Common myeloid progenitor, CD34-positive (primary cell): ENCODE data around the gene MCM3AP.

Source experiments
- CTCF ChIA-PET: fragments of 350-600 bp; sonication (Branson Sonifier 250); formaldehyde crosslinking; loops from one replicate; lab custom pipeline; 2021; ENCODE audit warnings: antibody characterized with exemption; lab: Charles Lee
- POLR2A ChIA-PET: fragments of 350-600 bp; sonication (Branson Sonifier 250); formaldehyde crosslinking; loops from one replicate; lab custom pipeline; 2021; ENCODE audit warnings: antibody characterized with exemption; lab: Charles Lee
- DNase-seq, 3 donors: peaks; one replicate each; pipeline versions ENCODE4 v3.0.0 to v3.0.0-alpha.2; 2013
- H3K27ac ChIP-seq, 2 experiments: 1 replicate in 1 of 2; 2 replicates in 1 of 2; pipeline ENCODE4 v1.7.0; 2013; ENCODE audit warnings: inconsistent platforms in 2 of 2, low read length in 2 of 2, mild to moderate bottlenecking in 2 of 2, low read depth in 1 of 2, moderate library complexity in 1 of 2; ENCODE audit not compliant: severe bottlenecking in 2 of 2, insufficient read depth in 1 of 2, poor library complexity in 1 of 2
- H3K27me3 ChIP-seq, 5 experiments: replicated peaks in 2 of 5; 1 replicate in 3 of 5; 2 replicates in 2 of 5; pipeline versions ENCODE4 v1.6.1 to v1.7.0; 2013; ENCODE audit warnings: low read length in 4 of 5, mild to moderate bottlenecking in 2 of 5, moderate library complexity in 2 of 5, inconsistent platforms in 1 of 5; ENCODE audit not compliant: insufficient read depth in 5 of 5, control insufficient read depth in 4 of 5
- H3K36me3 ChIP-seq, 4 experiments: 1 replicate in 2 of 4; 2 replicates in 2 of 4; pipeline versions ENCODE4 v1.6.1 to v1.7.0; 2013; ENCODE audit warnings: low read length in 3 of 4, control low read depth in 1 of 4, mild to moderate bottlenecking in 1 of 4; ENCODE audit not compliant: control insufficient read depth in 4 of 4, insufficient read depth in 4 of 4
- H3K4me1 ChIP-seq, 4 experiments: 1 replicate in 3 of 4; 2 replicates in 1 of 4; pipeline versions ENCODE4 v1.6.1 to v1.7.1; 2013; ENCODE audit warnings: low read length in 3 of 4, mild to moderate bottlenecking in 3 of 4, control low read depth in 1 of 4, inconsistent platforms in 1 of 4, moderate library complexity in 1 of 4; ENCODE audit not compliant: control insufficient read depth in 4 of 4, insufficient read depth in 4 of 4; ENCODE audit errors: control extremely low read depth in 1 of 4
- H3K4me3 ChIP-seq, 7 experiments: 1 replicate in 4 of 7; 2 replicates in 3 of 7; pipeline versions ENCODE4 v1.5.1 to v1.7.0; 2013; ENCODE audit warnings: mild to moderate bottlenecking in 7 of 7, low read length in 6 of 7, moderate library complexity in 6 of 7, inconsistent platforms in 2 of 7, low read depth in 2 of 7, control low read depth in 1 of 7; ENCODE audit not compliant: insufficient read depth in 4 of 7, control insufficient read depth in 1 of 7; ENCODE audit errors: extremely low read depth in 1 of 7
- H3K9me3 ChIP-seq, 5 experiments: 1 replicate in 4 of 5; 2 replicates in 1 of 5; pipeline versions ENCODE4 v1.6.1 to v1.7.1; 2013; ENCODE audit warnings: low read length in 4 of 5, mild to moderate bottlenecking in 2 of 5, inconsistent platforms in 1 of 5, low read depth in 1 of 5, moderate library complexity in 1 of 5; ENCODE audit not compliant: control insufficient read depth in 4 of 5, insufficient read depth in 2 of 5; ENCODE audit errors: control extremely low read depth in 1 of 5
- WGBS: methylation state at CpG from one replicate; pipeline ENCODE4 v1.1.5; 2013; ENCODE audit not compliant: insufficient coverage; 5-methylcytosine and 5-hydroxymethylcytosine counted together

The MCM3AP gene

GRCh38 chr21:46325073-46325912 lies 39.9 kb upstream of the MCM3AP start:
- CTCF ChIA-PET = interaction anchor here (1.0 to 1.7 kb wide), 9 partner anchors 11 to 182 kb away, joined by 3 to 6 read pairs (median 4); no protein-coding TSS in a partner anchor
- Histone ChIP-seq H3K36me3 (peaks cover 4 to 31% (median 17%) of the 10 kb centered on the region in 4 experiments), H3K4me3 (peak overlapping the region; percentile 49 to 92 (median 82)), H3K4me1 (peaks cover 14 to 43% (median 38%) of the 10 kb centered on the region in 4 experiments), H3K27me3 (no peaks in the 10 kb centered on the region), H3K9me3 (no peaks in the 10 kb centered on the region), H3K27ac (peak overlapping the region; percentile 6 to 73)
- peak; percentile 52 to 56 (median 53) for DNase-seq
- POLR2A ChIA-PET = interaction anchor here (1.2 kb wide), 1 partner anchor 132 kb away, joined by 3 read pairs; no protein-coding TSS in a partner anchor
- WGBS = 11% methylated on average over 42 of the region's 43 CpGs

GRCh38 chr21:46324390-46325072 lies 39.1 kb upstream of the MCM3AP start:
- Histone ChIP-seq H3K4me1 (peaks cover 14 to 49% (median 41%) of the 10 kb centered on the region in 4 experiments), H3K36me3 (peaks cover 2 to 24% (median 12%) of the 10 kb centered on the region in 4 experiments), H3K4me3 (peak overlapping the region; percentile 82 to 98 (median 93)), H3K27me3 (no peaks in the 10 kb centered on the region), H3K9me3 (no peaks in the 10 kb centered on the region), H3K27ac (peak overlapping the region; percentile 82 to 95)
- 0% methylated on average over 82 of the region's 98 CpGs for WGBS
- CTCF ChIA-PET = interaction anchor here (1.2 to 1.7 kb wide), 5 partner anchors 40 to 181 kb away, joined by 4 to 6 read pairs (median 4); no protein-coding TSS in a partner anchor
- POLR2A ChIA-PET = interaction anchor here (1.2 kb wide), 1 partner anchor 133 kb away, joined by 3 read pairs; no protein-coding TSS in a partner anchor
- DNase-seq = peak; percentile 74 to 88 (median 85)

- 0% methylated on average over 56 of the region's 76 CpGs for WGBS
- CTCF ChIA-PET = interaction anchor here (0.9 to 1.1 kb wide), 2 partner anchors 16 to 40 kb away, joined by 3 to 4 read pairs; no protein-coding TSS in a partner anchor
- Histone ChIP-seq H3K27me3 (no peaks in the 10 kb centered on the region), H3K4me3 (peak within 1 kb of the TSS; percentile 82 to 98 (median 93)), H3K27ac (peak within 1 kb of the TSS; percentile 82 to 95), H3K36me3 (peaks cover 0 to 21% (median 10%) of the 10 kb centered on the region in 4 experiments), H3K9me3 (no peaks in the 10 kb centered on the region), H3K4me1 (peaks cover 14 to 56% (median 46%) of the 10 kb centered on the region in 4 experiments)
- peak; percentile 97 to 98 (median 98) for DNase-seq
- POLR2A ChIA-PET = interaction anchor here (1.2 kb wide), 1 partner anchor 134 kb away, joined by 3 read pairs; no protein-coding TSS in a partner anchor
These were observed 38.4 kb upstream of the MCM3AP start, which contains the start of the genes C21orf58 and PCNT for GRCh38 chr21:46323710-46324389. Gene C21orf58 (minus strand): TSS chr21:46323870. CDS start chr21:46322738, 1,132 bp downstream. Gene PCNT (plus strand): TSS chr21:46324156. CDS start chr21:46324229, 73 bp downstream.

- CTCF ChIA-PET = interaction anchor here (0.9 to 1.1 kb wide), 2 partner anchors 15 to 39 kb away, joined by 3 to 4 read pairs; no protein-coding TSS in a partner anchor
- no peaks in the 10 kb centered on the region for H3K27me3 ChIP-seq
- H3K36me3 ChIP-seq = peaks cover 0 to 23% (median 8%) of the 10 kb centered on the region in 4 experiments
- peaks cover 14 to 62% (median 52%) of the 10 kb centered on the region in 4 experiments for H3K4me1 ChIP-seq
- no peak for DNase-seq
- WGBS = under 1% methylated on average over 33 of the region's 34 CpGs
- H3K27ac ChIP-seq = peak overlapping the region; percentile 59 to 84
- H3K9me3 ChIP-seq = no peaks in the 10 kb centered on the region
- peak overlapping the region; percentile 82 to 98 (median 93) for H3K4me3 ChIP-seq
- POLR2A ChIA-PET = no interaction called here
These were observed 37.9 kb upstream of the MCM3AP start for GRCh38 chr21:46323227-46323709.

- Histone ChIP-seq H3K36me3 (peaks cover 0 to 23% (median 8%) of the 10 kb centered on the region in 4 experiments), H3K4me3 (peak overlapping the region; percentile 82 to 98 (median 93)), H3K27ac (peak overlapping the region; percentile 59 to 84), H3K4me1 (peaks cover 14 to 63% (median 55%) of the 10 kb centered on the region in 4 experiments), H3K27me3 (no peaks in the 10 kb centered on the region), H3K9me3 (no peaks in the 10 kb centered on the region)
- CTCF ChIA-PET = interaction anchor here (0.9 to 1.2 kb wide), 4 partner anchors 9 to 39 kb away, joined by 3 to 4 read pairs (median 3); no protein-coding TSS in a partner anchor
- peak in 1 of 3 donors; percentile 18 for DNase-seq
- POLR2A ChIA-PET = no interaction called here
- under 1% methylated on average over 49 of the region's 50 CpGs for WGBS
These were observed 37.2 kb upstream of the MCM3AP start for GRCh38 chr21:46322351-46323226.
